Lung (tissue), 12 donors: ENCODE measurements around the gene ARID5B. TPM values are rescaled to one million over a fixed set of nuclear protein-coding genes. Genes with fewer than 3 reads are reported as not detected.

Experiments
- ATAC-seq: fragments of 200-7000 bp; cut with Tn5 transposase; one replicate; pipeline ENCODE4 v1.9.1; 2020; ENCODE audit warnings: moderate number of reproducible peaks; ENCODE audit not compliant: insufficient read depth, low FRiP score
- DNase-seq, 3 donors: peaks; one replicate each; pipeline ENCODE4 v3.0.0-alpha.2; 2013 to 2017
- H3K27ac ChIP-seq, 2 donors: one replicate each; pipeline ENCODE4 v1.5.1; 2013; ENCODE audit warnings: mild to moderate bottlenecking in 2 of 2, moderate library complexity in 2 of 2, control low read depth in 1 of 2, inconsistent platforms in 1 of 2, low read depth in 1 of 2, low read length in 1 of 2
- H3K27me3 ChIP-seq, 3 donors: one replicate each; pipeline ENCODE4 v1.5.1; 2013; ENCODE audit warnings: low read length in 2 of 3; ENCODE audit not compliant: control insufficient read depth in 3 of 3, insufficient read depth in 3 of 3
- H3K36me3 ChIP-seq, 4 donors: one replicate each; pipeline ENCODE4 v1.5.1; 2013; ENCODE audit warnings: low read length in 4 of 4, mild to moderate bottlenecking in 1 of 4, moderate library complexity in 1 of 4; ENCODE audit not compliant: control insufficient read depth in 4 of 4, insufficient read depth in 4 of 4
- H3K4me1 ChIP-seq, 5 donors: one replicate each; pipeline ENCODE4 v1.5.1; 2013; ENCODE audit warnings: low read length in 5 of 5, mild to moderate bottlenecking in 2 of 5, moderate library complexity in 1 of 5; ENCODE audit not compliant: control insufficient read depth in 5 of 5, insufficient read depth in 5 of 5
- H3K4me3 ChIP-seq: one replicate; pipeline ENCODE4 v1.5.1; 2013; ENCODE audit warnings: mild to moderate bottlenecking, control low read depth, moderate library complexity
- H3K9ac ChIP-seq, 2 donors: one replicate each; pipeline ENCODE4 v1.5.1; 2013; ENCODE audit warnings: low read length in 2 of 2, control low read depth in 1 of 2; ENCODE audit not compliant: insufficient read depth in 1 of 2
- H3K9me3 ChIP-seq, 4 donors: one replicate each; pipeline ENCODE4 v1.5.1; 2013; ENCODE audit warnings: low read length in 3 of 4, mild to moderate bottlenecking in 1 of 4, moderate library complexity in 1 of 4; ENCODE audit not compliant: control insufficient read depth in 4 of 4, insufficient read depth in 3 of 4
- CTCF ChIP-seq: IDR thresholded peaks from 2 replicates; pipeline ENCODE4 v1.5.1; 2012; ENCODE audit warnings: mild to moderate bottlenecking; ENCODE audit errors: control extremely low read depth, extremely low read depth
- WGBS, 2 donors: extraction: QIAGEN DNeasy Blood & Tissue Kit; methylation state at CpG; one replicate each; pipeline ENCODE4 v1.1.7; 2013; 5-methylcytosine and 5-hydroxymethylcytosine counted together
- polyA plus RNA-seq, 2 donors: library from polyadenylated mRNA; stranded (reverse); fragments of 200-250 nt; gene quantifications; one replicate each; pipeline ENCODE4 v1.2.1, GENCODE V29; 2013
- total RNA-seq, 2 donors: library from RNA; depleted of rRNA in 1 of 2; stranded (reverse); fragments of >200 nt in 1 of 2; gene quantifications; one replicate each; pipeline ENCODE4 v1.2.1, GENCODE V29; 2014 to 2021
- donor health status: control.
- donor health status: control.
- donor health status: Bipolar disorder and iron deficiency.
- donor health status: healthy.
- donor health status: DM: yes; HTN: yes; CAD: no.

The ARID5B gene
- total and polyA plus RNA-seq, 4 donors = 7.8 to 95.3 (median 22.0) TPM

DNA sequence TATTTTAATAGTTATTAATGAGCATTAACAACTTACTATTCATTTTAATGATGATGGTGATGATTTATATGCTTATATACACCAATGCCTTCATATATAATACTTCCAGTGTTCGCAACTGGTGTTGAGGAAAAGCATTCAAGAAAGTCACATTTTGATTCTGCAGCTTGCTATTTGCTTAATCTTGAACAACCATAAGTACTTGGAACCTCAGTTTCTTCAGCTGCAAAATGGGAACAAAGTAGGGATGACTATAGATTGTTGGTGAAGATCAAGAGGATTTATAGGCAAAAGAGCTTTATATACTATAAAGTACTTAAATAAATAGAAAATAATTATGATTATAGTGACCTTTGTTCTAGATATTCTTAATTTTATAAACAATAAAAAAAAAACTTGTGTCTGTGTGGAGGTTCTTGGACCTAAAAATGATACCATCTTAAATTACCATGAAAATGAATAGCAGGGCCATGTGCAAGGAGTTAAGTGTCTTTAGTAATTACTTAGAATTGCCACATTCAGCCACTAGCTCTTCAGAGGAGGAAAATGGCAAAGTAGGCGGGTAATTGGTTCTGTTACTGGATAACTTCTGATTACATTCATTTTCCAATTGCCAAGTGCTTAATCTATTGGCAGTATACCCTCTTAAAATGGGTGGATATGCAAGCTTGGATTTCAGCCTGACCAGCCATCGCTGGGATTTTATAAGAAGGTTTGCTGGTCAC lies 4.5 kb downstream of the ARID5B start:
- peaks cover 0 to 2% (median 0%) of the 10 kb centered on the region in 4 donors for H3K36me3 ChIP-seq
- peak in 1 of 3 donors; percentile 27 for DNase-seq
- H3K9me3 ChIP-seq = no peaks in the 10 kb centered on the region
- TF ChIP-seq CTCF = no peak
- H3K4me1 ChIP-seq = peaks cover 0 to 21% (median 6%) of the 10 kb centered on the region in 5 donors
- no peak overlapping the region for H3K27ac ChIP-seq
- no peaks in the 10 kb centered on the region for H3K27me3 ChIP-seq
- H3K4me3 ChIP-seq = no peak overlapping the region
- no peak for ATAC-seq
- H3K9ac ChIP-seq = peak overlapping the region in 1 of 2 donors; percentile 69
- WGBS, 2 donors = 78 to 91% methylated on average over 3 of the region's 3 CpGs

DNA sequence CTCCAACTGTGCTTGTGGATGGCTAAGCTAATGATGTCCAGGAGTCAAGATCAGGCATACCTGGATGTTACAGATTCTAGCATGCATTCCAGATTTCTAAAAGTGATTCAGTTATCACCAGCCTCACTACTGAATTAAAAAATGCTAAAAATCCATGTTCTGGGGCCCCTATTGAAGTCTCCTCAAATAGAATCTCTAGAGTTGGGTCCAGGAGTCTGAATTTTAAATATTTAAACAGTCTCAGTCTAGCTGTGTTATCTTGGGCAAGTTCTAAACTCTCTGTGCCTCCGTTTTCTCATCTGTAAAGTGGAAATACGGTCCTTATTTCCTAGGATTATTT lies 5.0 kb downstream of the ARID5B start:
- no peak for ATAC-seq
- 48 to 90% methylated on average over 2 of the region's 2 CpGs for WGBS, 2 donors
- no peak overlapping the region for H3K9ac ChIP-seq
- no peaks in the 10 kb centered on the region for H3K9me3 ChIP-seq
- no peak overlapping the region for H3K27ac ChIP-seq
- no peaks in the 10 kb centered on the region for H3K27me3 ChIP-seq
- peaks cover 0 to 26% (median 6%) of the 10 kb centered on the region in 5 donors for H3K4me1 ChIP-seq
- no peak overlapping the region for H3K4me3 ChIP-seq
- DNase-seq = no peak
- H3K36me3 ChIP-seq = peaks cover 0 to 2% (median 0%) of the 10 kb centered on the region in 4 donors
- TF ChIP-seq CTCF = no peak

DNA sequence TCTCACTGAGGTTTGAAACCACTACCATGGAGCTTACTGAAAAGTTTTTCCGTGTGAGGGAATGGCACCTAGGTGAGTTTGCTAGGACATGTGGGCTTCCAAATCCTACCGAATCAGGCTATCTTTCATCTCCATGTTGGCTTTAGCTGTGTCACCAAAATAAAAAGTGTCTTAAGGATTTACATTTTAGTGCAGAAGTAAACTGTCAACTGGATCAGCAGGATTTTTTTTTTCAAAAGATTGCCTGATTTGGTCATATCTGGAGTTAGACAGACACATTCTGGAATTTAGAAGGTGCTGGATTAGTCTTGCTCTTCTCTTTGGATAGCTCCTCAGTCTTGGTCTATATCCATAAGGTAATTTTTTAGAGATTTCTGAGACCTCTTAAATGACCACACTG lies 5.5 kb downstream of the ARID5B start:
- no peak for TF ChIP-seq CTCF
- Histone ChIP-seq H3K27ac (no peak overlapping the region), H3K9ac (no peak overlapping the region), H3K4me3 (no peak overlapping the region), H3K36me3 (peaks cover 0 to 2% (median 0%) of the 10 kb centered on the region in 4 donors), H3K27me3 (no peaks in the 10 kb centered on the region), H3K4me1 (peaks cover 0 to 31% (median 6%) of the 10 kb centered on the region in 5 donors), H3K9me3 (no peaks in the 10 kb centered on the region)
- ATAC-seq (no peak), DNase-seq (no peak)
- WGBS, 2 donors = 82 to 96% methylated on average over 2 of the region's 2 CpGs
